SH-SY5Y (cell line): Measurements from ENCODE around the gene EMC10.

Experiments used
- GATA2 ChIP-seq: IDR thresholded peaks from 2 replicates; pipeline ENCODE4 v1.6.1; 2011; ENCODE audit warnings: mild to moderate bottlenecking, low read depth, low read length
- GATA3 ChIP-seq: IDR thresholded peaks from 2 replicates; pipeline ENCODE4 v1.6.1; 2011; ENCODE audit warnings: low read depth, mild to moderate bottlenecking, low read length, moderate library complexity

DNA sequence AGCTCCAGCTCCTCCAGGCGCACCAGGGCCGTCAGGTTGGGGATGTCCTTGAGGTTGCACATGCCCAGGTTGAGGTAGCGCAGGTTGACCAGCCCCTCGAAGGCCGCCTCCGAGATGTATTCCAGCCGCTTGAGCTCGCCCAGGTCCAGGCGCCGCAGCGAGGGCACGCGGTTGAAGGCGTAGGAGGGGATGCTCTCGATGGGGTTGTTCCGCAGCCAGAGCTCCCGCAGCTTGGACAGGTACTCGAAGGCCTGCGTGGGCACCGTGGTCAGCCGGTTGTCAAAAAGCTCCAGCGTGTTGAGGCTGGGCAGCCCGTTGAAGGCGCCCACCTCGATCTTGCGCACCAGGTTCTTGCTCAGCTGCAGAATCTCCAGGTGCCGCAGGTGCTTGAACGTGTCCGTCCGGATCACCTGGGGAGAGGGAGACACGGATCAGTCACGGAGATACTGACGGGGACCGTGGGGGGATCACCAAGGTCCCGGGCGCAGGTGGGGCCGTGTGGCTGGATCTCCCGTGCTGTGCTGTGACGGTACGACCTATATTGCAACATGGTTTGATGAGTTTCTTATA lies 42.8 kb downstream of the EMC10 start:
- TF ChIP-seq GATA2 (no peak), GATA3 (no peak)
